Measurements from ENCODE around the gene TMEM131L.

DNA sequence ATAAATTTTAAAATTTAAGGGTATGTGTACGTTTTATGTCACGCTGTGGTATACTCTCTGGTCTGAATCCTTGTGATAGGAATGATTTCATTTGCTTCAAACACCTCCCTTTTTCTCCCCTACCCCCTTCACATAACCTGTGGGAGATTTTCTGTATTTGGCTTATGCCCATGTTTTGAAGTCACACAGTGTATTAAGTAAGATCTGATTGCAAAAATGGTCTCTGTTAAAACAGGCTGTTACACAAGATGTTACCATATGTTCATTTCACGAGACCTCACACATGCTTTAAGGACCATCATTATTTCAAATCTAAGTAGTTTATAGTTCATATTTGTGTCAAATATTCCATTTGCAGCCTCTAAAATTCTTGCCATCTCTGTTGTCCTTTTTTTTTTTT, 63.5 kb downstream of the TMEM131L start:
- TF ChIP-seq, protein P1, sequence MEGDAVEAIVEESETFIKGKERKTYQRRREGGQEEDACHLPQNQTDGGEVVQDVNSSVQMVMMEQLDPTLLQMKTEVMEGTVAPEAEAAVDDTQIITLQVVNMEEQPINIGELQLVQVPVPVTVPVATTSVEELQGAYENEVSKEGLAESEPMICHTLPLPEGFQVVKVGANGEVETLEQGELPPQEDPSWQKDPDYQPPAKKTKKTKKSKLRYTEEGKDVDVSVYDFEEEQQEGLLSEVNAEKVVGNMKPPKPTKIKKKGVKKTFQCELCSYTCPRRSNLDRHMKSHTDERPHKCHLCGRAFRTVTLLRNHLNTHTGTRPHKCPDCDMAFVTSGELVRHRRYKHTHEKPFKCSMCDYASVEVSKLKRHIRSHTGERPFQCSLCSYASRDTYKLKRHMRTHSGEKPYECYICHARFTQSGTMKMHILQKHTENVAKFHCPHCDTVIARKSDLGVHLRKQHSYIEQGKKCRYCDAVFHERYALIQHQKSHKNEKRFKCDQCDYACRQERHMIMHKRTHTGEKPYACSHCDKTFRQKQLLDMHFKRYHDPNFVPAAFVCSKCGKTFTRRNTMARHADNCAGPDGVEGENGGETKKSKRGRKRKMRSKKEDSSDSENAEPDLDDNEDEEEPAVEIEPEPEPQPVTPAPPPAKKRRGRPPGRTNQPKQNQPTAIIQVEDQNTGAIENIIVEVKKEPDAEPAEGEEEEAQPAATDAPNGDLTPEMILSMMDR (conservative IDR thresholded peaks at IDR 0.05; ENCODE audit: low read length) = no peak
- TF ChIP-seq EZH2phosphoT487 (IDR thresholded peaks at IDR 0.05; ENCODE audit: borderline replicate concordance) = no peak
